Right cardiac atrium (tissue), 5 donors: ENCODE data around the gene ATG12. TPM values are rescaled to one million over a fixed set of nuclear protein-coding genes. Genes with fewer than 3 reads are reported as not detected.
"Not testable (repeated sequence)": the region's sequence is repeated elsewhere in the genome, so short reads cannot be mapped to it uniquely, and the experiment has no call there.

Source experiments
- ATAC-seq, 2 donors: fragments of 200-7000 bp; cut with Tn5 transposase; one replicate each; pipeline versions ENCODE4 v1.8.0 to v1.9.1; 2020; ENCODE audit warnings: moderate library complexity in 2 of 2, mild to moderate bottlenecking in 1 of 2
- DNase-seq, 3 donors: peaks; one replicate each; pipeline ENCODE4 v3.0.0-alpha.2; 2020
- H3K27ac ChIP-seq: one replicate; pipeline ENCODE4 v1.5.1; 2013; ENCODE audit warnings: mild to moderate bottlenecking, low read length, control low read depth, moderate library complexity
- H3K27me3 ChIP-seq: one replicate; pipeline ENCODE4 v1.6.1; 2013; ENCODE audit not compliant: control insufficient read depth, insufficient read depth
- H3K4me1 ChIP-seq: one replicate; pipeline ENCODE4 v1.6.1; 2013; ENCODE audit warnings: low read length; ENCODE audit not compliant: control insufficient read depth, insufficient read depth
- H3K4me3 ChIP-seq: one replicate; pipeline ENCODE4 v1.5.1; 2013; ENCODE audit warnings: low read length, control low read depth
- H3K9me3 ChIP-seq: one replicate; pipeline ENCODE4 v1.6.1; 2013; ENCODE audit warnings: low read length; ENCODE audit not compliant: control insufficient read depth
- WGBS: extraction: QIAGEN DNeasy Blood & Tissue Kit; methylation state at CpG from one replicate; pipeline ENCODE4 v1.1.7; 2013; 5-methylcytosine and 5-hydroxymethylcytosine counted together
- intact Hi-C, 4 donors: fragments of 100-400 bp; cut with DNase I; formaldehyde crosslinking; loops; one replicate each; pipeline versions ENCODE4 v1.11.0 to v1.14.0; 2022 to 2023
- polyA plus RNA-seq: library from polyadenylated mRNA; stranded (reverse); fragments of 200-250 nt; gene quantifications from one replicate; pipeline ENCODE4 v1.2.3, GENCODE V29; 2013
- total RNA-seq, 4 donors: library from RNA; stranded (reverse); fragmentation: NEBNext Ultra II Directional; extraction: Animal tissue kit (Norgen Biotek cat#: 25700); gene quantifications; one replicate each; pipeline ENCODE4 v1.2.1, GENCODE V29; 2021
- donor health status: healthy with polysubstance abuse.
- donor health status: DM: no; HTN: yes; CAD: no.
- donor health status: DM: no; HTN: no; CAD: no.
- donor health status: DM: no; HTN: yes; CAD: no; lungs with severe emphysema.
- donor health status: DM: yes; HTN: yes; CAD: no.

Gene ATG12
- total and polyA plus RNA-seq, 5 donors: 22.9 to 31.6 (median 26.2) TPM

DNA sequence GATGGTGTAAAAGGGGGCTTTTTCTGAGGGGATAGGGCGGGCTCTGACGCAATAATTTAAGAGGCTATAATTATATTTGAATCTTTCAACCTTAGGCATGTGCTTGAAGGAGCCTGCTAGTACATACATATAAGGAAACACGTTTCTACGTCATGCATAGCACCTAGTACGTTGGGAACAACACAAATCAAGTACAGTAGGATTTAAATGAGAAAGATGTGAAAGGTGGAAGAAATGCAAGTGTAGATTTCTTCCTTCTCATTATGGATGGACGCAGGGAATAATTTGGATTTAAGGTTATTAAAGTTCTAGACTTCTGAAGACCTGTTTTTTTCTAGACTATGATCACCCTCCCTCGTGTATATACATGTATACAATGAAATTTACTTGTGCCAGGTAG, 24.0 kb downstream of the ATG12 start:
- DNase-seq: no peak
- Histone ChIP-seq H3K4me1 (peaks cover 2% of the 10 kb centered on the region), H3K27ac (no peak overlapping the region), H3K27me3 (no peaks in the 10 kb centered on the region), H3K9me3 (no peaks in the 10 kb centered on the region), H3K4me3 (no peak overlapping the region)
- ATAC-seq: no peak
- intact Hi-C loops: no loop called here
- WGBS: 85% methylated on average over 7 of the region's 7 CpGs

DNA sequence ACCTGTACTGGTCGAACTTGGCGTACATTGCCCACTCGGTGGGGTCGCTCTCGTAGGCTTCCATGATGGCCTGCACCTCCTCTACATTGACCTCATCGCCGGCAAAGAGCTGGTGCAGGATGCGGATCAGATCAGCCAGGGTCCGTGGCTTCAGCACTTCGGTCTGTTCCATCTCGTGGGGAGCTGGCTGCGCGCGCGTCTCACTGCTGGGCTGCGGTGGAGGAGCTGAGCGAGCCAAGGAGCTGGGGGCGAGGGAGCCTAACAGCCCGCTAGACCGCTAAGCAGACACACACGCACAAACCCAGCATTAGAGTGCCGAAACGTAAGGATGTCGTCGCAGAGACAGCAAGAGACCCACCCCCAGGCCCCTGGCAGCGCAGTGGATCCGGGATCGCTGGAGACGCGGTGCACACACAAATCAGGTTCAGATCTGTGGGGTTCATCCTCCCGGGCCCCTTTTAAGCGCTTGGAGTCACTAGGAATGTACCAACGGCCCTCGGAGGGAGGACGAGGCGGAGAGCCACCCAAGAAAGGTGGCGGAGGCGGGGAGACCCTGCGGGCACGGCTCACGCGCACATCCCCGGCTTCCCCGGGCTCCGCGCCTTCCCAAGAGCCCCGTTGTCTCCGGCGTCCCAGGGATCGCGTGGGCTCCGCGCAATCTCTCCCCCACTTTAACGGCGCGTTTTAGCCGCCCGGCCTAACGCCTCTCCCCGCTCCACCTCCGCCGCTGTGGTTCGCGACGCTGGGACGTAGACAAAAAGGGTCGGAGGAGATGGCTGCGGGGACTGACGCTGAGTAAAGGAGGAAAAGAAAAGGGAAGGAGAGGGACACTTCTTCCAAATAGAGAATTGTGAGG, 24.9 kb downstream of the ATG12 start, which contains the start of gene CDO1:
TSS of gene CDO1 (minus strand) at position 434 of the 856 bp plus-strand sequence. CDS start at position 172, 262 bp downstream.
- Histone ChIP-seq H3K9me3 (no peaks in the 10 kb centered on the region), H3K27me3 (no peaks in the 10 kb centered on the region), H3K27ac (peak within 1 kb of the TSS; percentile 34), H3K4me1 (peaks cover 2% of the 10 kb centered on the region), H3K4me3 (peak within 1 kb of the TSS; percentile 46)
- intact Hi-C loops: no loop called here
- 1% methylated on average over 69 of the region's 69 CpGs for WGBS
- ATAC-seq (peak; percentile 90 to 93), DNase-seq (peak; percentile 72 to 87 (median 86))

DNA sequence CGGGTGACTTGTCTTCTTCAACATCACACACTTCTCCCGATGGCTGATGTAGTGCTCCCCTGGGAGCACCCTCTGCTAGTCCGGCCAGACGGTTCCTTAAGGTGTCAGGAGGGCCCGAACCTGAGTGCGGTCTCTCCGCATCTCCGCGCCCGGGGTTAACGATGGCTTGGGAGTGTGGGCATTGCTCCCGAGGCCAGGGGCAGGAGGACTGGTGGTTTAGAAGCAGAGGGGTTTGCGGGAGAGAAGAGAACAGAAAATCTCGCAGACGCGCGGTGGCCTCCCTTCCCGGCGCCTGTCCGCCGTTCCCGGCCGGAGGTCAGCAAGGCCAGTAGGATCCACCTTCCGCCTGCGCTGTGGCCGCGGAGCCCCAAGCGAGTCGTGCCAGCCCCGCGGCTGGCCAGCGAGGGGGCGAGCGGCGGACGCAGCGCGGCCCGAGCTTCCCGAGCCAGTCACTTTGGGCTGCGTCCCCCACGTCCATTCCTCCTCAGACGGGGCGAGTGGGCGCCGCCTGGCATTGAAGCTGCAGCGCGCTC, 25.6 kb downstream of the ATG12 start:
- peak; percentile 64 to 76 for ATAC-seq
- no peaks in the 10 kb centered on the region for H3K27me3 ChIP-seq

DNA sequence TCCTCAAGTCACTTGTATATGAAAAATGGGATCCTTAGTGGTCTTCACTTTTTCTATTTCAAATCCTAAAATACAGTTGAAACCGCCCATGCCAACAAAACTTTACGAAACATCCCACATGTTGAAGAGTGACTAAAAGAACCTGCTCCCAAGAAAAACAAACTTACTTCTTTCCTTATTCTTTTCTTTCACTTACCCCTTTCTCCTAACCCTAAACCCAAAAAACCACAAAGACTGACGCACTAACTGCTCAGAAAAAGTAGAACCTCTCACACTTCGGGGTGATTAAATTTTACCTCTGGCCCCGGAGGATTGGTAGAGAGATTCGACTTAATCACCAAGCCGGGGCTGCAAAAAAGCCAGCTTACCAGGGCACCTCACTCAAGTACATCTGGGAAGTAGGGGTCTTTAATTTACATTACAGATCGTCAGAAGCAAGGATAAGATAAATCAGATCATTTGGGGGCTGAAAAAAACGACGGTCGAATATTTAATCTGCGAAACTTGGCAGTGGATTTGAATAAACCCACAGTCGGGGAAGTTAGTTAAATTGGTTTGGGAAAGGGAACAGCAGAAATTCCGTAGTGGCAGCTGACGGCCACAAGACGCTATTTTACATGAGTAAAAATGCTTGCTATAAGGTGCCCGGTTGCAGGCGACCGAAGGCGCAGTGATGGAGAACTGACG, 26.2 kb downstream of the ATG12 start:
- Histone ChIP-seq H3K27ac (no peak overlapping the region), H3K4me1 (peaks cover 2% of the 10 kb centered on the region), H3K4me3 (peak overlapping the region; percentile 46), H3K9me3 (no peaks in the 10 kb centered on the region), H3K27me3 (no peaks in the 10 kb centered on the region)
- intact Hi-C loops: no loop called here
- DNase-seq (no peak), ATAC-seq (peak in 1 of 2 donors; percentile 13)
- 21% methylated on average over 21 of the region's 21 CpGs for WGBS

More for the DNA sequence above, 25.6 kb downstream of the ATG12 start:
- peaks cover 2% of the 10 kb centered on the region for H3K4me1 ChIP-seq
- DNase-seq: peak; percentile 23 to 66 (median 56)
- no peak overlapping the region for H3K27ac ChIP-seq
- intact Hi-C loops: no loop called here
- H3K9me3 ChIP-seq: no peaks in the 10 kb centered on the region
- H3K4me3 ChIP-seq: peak overlapping the region; percentile 46
- under 1% methylated on average over 48 of the region's 48 CpGs for WGBS

DNA sequence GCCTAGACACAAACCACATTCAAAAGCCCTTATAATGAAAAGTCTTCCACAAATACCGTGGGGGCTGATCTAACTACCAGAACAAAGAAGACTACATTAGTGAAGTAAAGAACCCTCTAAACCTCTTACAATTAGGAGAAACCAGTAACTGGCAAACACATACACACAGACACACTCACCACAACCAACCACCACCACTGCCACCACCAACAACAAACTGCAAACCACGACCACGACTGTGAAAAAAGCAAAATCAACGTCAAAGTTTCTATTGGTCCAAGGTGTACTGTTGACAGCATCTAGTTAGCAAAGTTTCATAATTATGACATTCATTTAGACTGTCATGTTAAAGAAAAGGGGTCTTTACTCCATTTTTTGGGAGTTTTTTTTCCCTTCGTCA, 27.6 kb downstream of the ATG12 start:
- no peak overlapping the region for H3K27ac ChIP-seq
- 71% methylated on average over 5 of the region's 5 CpGs for WGBS
- peaks cover 2% of the 10 kb centered on the region for H3K4me1 ChIP-seq
- no peak for ATAC-seq
- no peak for DNase-seq
- H3K9me3 ChIP-seq: no peaks in the 10 kb centered on the region
- peak overlapping the region; percentile 46 for H3K4me3 ChIP-seq
- intact Hi-C loops: no loop called here
- no peaks in the 10 kb centered on the region for H3K27me3 ChIP-seq

DNA sequence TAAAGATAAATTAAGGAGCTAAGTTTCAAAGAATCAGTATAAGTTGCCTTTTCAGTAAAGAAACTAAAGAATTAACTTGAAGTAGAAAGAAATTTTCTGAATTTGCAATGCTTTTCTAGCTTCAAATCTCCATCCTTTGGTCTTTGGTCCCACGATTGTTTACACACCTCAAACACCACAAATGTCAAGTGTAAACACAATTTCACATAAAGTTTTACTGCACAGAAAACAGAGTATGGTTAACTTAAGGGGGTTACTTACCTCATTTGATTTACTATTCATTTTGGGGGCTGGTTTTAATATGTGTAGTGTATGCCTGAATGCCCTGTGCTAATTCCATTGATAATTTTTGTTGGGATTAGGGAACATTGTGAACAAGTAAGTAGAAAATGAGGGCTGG, 29.0 kb downstream of the ATG12 start:
- DNase-seq (no peak), ATAC-seq (no peak)
- Histone ChIP-seq H3K27me3 (no peaks in the 10 kb centered on the region), H3K4me3 (no peak overlapping the region), H3K4me1 (peaks cover 2% of the 10 kb centered on the region), H3K27ac (no peak overlapping the region), H3K9me3 (no peaks in the 10 kb centered on the region)
- intact Hi-C loops: no loop called here
- WGBS: 80% methylated on average over 1 of the region's 1 CpG

DNA sequence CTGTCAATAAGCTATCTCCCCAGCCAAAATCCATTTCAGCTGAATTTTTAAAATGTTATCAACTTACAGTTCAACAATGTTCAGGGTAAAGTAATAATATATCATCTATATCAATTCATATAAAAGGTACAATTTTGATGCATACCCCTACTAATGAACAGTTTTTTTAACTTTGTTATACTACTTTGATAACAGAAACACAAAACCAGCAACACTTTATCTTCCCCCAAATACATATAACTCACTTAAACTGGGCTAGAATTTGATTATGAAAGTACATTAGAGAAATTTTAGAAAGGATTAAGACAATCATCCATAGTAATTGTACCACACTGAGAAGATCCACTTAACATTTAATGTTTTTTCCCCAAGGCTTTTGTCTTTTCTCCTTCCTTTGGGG, 30.0 kb downstream of the ATG12 start:
- peaks cover 2% of the 10 kb centered on the region for H3K4me1 ChIP-seq
- DNase-seq (no peak), ATAC-seq (no peak)
- H3K4me3 ChIP-seq: no peak overlapping the region
- H3K9me3 ChIP-seq: no peaks in the 10 kb centered on the region
- no peak overlapping the region for H3K27ac ChIP-seq
- no peaks in the 10 kb centered on the region for H3K27me3 ChIP-seq
- intact Hi-C loops: no loop called here

DNA sequence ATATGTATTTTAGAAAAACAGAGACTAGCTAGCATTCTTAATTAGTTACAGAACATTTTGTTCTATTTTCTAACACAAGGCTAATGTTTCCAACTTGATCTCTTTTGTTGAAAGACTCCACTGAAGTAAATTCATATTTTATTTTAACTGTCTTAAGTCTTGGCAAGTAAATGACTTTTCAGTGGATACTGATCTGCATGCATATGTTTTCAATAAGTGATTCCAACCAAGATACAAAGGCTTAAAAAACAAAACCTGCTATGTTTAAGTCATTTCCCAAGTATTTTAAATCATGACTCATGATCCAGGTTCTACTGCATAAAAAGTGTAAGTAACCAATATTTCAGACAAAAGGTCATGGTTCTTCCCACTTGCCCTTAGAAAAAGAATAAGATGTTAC, 30.6 kb downstream of the ATG12 start:
- Histone ChIP-seq H3K4me3 (no peak overlapping the region), H3K4me1 (peaks cover 2% of the 10 kb centered on the region), H3K27me3 (no peaks in the 10 kb centered on the region), H3K27ac (no peak overlapping the region), H3K9me3 (no peaks in the 10 kb centered on the region)
- ATAC-seq: no peak
- DNase-seq: no peak
- intact Hi-C loops: no loop called here

DNA sequence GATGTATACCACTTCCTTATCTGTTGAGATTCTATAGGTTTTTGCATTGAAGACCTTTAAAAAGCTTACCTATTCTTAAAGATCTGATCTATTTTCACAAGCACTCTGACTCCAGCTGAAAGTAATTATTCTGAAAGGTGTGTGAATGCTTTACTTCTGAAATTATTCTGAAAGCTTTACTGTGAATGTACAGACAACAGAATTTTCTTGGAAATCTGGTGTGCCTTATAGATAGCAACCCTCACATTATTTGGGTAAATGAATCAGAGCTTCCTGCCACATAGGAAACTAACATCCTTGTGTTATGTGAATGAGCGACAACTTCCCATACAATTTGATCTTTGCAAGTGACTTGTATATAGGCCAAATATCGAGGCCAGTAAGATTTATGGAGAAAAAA, 31.4 kb downstream of the ATG12 start:
- Histone ChIP-seq H3K4me3 (no peak overlapping the region), H3K4me1 (no peaks in the 10 kb centered on the region), H3K27me3 (no peaks in the 10 kb centered on the region), H3K9me3 (no peaks in the 10 kb centered on the region), H3K27ac (no peak overlapping the region)
- intact Hi-C loops: no loop called here
- ATAC-seq: no peak
- DNase-seq: no peak
- 62% methylated on average over 2 of the region's 2 CpGs for WGBS

DNA sequence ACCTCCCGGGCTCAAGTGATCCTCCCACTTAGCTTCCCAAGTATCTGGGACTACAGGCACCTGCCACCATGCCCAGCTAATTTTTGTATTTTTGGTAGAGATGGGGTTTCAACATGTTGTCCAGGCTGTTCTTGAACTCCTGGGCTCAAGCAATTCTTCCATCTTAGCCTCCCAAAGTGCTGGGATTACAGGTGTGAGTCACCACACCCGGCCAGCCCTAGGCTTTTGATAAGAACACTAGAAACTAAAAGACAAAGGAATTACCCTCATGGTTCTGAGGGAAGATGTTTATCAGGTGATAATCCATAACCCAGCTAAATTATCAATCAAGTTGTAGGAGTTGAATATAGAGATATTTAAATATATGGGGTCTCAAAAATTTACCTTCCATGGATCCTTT, 33.3 kb downstream of the ATG12 start:
- intact Hi-C loops, H3K9me3 ChIP-seq, H3K4me3 ChIP-seq, H3K27ac ChIP-seq, H3K4me1 ChIP-seq, ATAC-seq, DNase-seq, H3K27me3 ChIP-seq: not testable (repeated sequence)
- 94% methylated on average over 2 of the region's 2 CpGs for WGBS

DNA sequence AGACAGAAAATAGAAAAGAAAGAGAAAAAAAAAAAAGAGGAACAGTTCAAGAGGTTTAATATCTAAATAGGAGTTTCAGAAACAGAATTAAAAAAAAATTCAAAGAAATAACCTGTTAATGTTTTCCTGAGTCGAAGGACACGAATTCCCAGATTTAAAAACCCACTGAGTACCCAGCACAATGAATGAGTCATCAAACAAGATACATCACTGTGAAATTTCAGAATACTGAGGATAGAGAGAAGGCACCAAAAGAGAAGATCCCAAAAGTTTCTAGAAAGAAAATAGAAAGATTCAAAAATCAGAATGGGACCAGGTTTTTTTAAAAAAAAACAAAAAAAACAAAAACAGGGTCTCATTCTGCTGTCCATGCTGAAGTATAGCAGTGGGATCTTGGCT, 33.7 kb downstream of the ATG12 start:
- no peak for ATAC-seq
- H3K27ac ChIP-seq: no peak overlapping the region

More for the DNA sequence above, 33.7 kb downstream of the ATG12 start:
- 89% methylated on average over 2 of the region's 2 CpGs for WGBS
- Histone ChIP-seq H3K4me1 (no peaks in the 10 kb centered on the region), H3K4me3 (no peak overlapping the region), H3K27me3 (no peaks in the 10 kb centered on the region), H3K9me3 (no peaks in the 10 kb centered on the region)
- intact Hi-C loops: no loop called here
- DNase-seq: no peak
